GM18868 (cell line): ENCODE measurements around the gene OR4D9.
"Not testable (repeated sequence)": the region's sequence is repeated elsewhere in the genome, so short reads cannot be mapped to it uniquely, and the experiment has no call there.

ENCODE experiments used
- ATAC-seq: cut with Tn5 transposase; IDR thresholded peaks from one replicate; pipeline ENCODE4 v1.9.1; 2021; ENCODE audit warnings: mild to moderate bottlenecking, moderate library complexity; ENCODE audit not compliant: unreplicated experiment

The OR4D9 gene

GRCh38 chr11:59510941-59511589, at the start of gene OR4D9:
TSS of gene OR4D9 (plus strand) at chr11:59511539. CDS start at chr11:59514913, 3,374 bp downstream.
- no peak for ATAC-seq

- ATAC-seq, result no peak
These were observed 48.1 kb upstream of the OR4D9 start for GRCh38 chr11:59463190-59463641.

- ATAC-seq, result no peak
These were observed 38.3 kb upstream of the OR4D9 start, which contains the start of gene OR4D10 for GRCh38 chr11:59473015-59473414. TSS of gene OR4D10 (plus strand) at chr11:59473315. CDS start at chr11:59477430, 4,115 bp downstream.

GRCh38 chr11:59475176-59475575, 36.2 kb upstream of the OR4D9 start:
- no peak for ATAC-seq

GRCh38 chr11:59479906-59480305, 31.4 kb upstream of the OR4D9 start:
- ATAC-seq, result no peak

GRCh38 chr11:59480359-59480758, 31.0 kb upstream of the OR4D9 start:
- ATAC-seq, result no peak

- peak; percentile 81 for ATAC-seq
These were observed 9.4 kb upstream of the OR4D9 start for GRCh38 chr11:59501931-59502330.

- no peak for ATAC-seq
These were observed 8.1 kb upstream of the OR4D9 start, which contains the start of gene OR4D11 for GRCh38 chr11:59503276-59503675. TSS of gene OR4D11 (plus strand) at chr11:59503576. CDS start at chr11:59503576, 0 bp downstream.

GRCh38 chr11:59511675-59512074, 336 bp downstream of the OR4D9 start:
- ATAC-seq, result no peak

GRCh38 chr11:59520139-59520538, 8.8 kb downstream of the OR4D9 start:
- not testable (repeated sequence) for ATAC-seq

GRCh38 chr11:59520741-59521140, 9.4 kb downstream of the OR4D9 start:
- ATAC-seq, result no peak

- ATAC-seq, result no peak
These were observed 12.2 kb downstream of the OR4D9 start for GRCh38 chr11:59523541-59523940.

- ATAC-seq, result no peak
These were observed 17.4 kb downstream of the OR4D9 start for GRCh38 chr11:59528711-59529110.

- ATAC-seq, result no peak
These were observed 21.3 kb downstream of the OR4D9 start for GRCh38 chr11:59532620-59533019.

- no peak for ATAC-seq
These were observed 23.3 kb downstream of the OR4D9 start for GRCh38 chr11:59534676-59535075.

GRCh38 chr11:59542142-59542810, 30.9 kb downstream of the OR4D9 start:
- no peak for ATAC-seq

- not testable (repeated sequence) for ATAC-seq
These were observed 32.4 kb downstream of the OR4D9 start for GRCh38 chr11:59543713-59544112.

GRCh38 chr11:59544869-59545178, 33.5 kb downstream of the OR4D9 start:
- ATAC-seq, result no peak

GRCh38 chr11:59545179-59546020, 34.1 kb downstream of the OR4D9 start:
- ATAC-seq, result no peak

GRCh38 chr11:59547605-59548308, 36.4 kb downstream of the OR4D9 start:
- ATAC-seq, result not testable (repeated sequence)

- ATAC-seq, result no peak
These were observed 36.9 kb downstream of the OR4D9 start for GRCh38 chr11:59548309-59548656.
